ENCODE measurements around the gene IL22RA2.

- TF ChIP-seq CTCF (IDR thresholded peaks at IDR 0.05) (no peak), POLR2A (IDR thresholded peaks at IDR 0.05) (no peak)
These were observed 54.0 kb downstream of the IL22RA2 start for GRCh38 chr6:137119196-137120104.
